Activated T-helper 2 cell treated with anti-CD3 and anti-CD28 coated beads, Interferon-gamma antibody, Interleukin-2, Interleukin-4, amounts not matched to agents 10 μg/mL and 5 μg/mL and 100 μg/mL, durations not matched to agents 14 hours and 24 hours and 36 hours (primary cell): ENCODE measurements around the gene ANKZF1. TPM values are rescaled to one million over a fixed set of nuclear protein-coding genes. Genes with fewer than 3 reads are reported as not detected.
A peak's percentile ranks its signal among the peaks of the same experiment; 100 is the strongest.

Source experiments
- DNase-seq: peaks from one replicate; pipeline ENCODE4 v3.0.0; 2021; ENCODE audit warnings: low spot score
- H3K27ac Mint-ChIP-seq: one replicate; pipeline ENCODE4 v1.8.0; 2021; ENCODE audit warnings: mixed read lengths
- H3K27me3 Mint-ChIP-seq: one replicate; pipeline ENCODE4 v1.8.0; 2021; ENCODE audit warnings: low read depth, mixed read lengths
- H3K36me3 Mint-ChIP-seq: one replicate; pipeline ENCODE4 v1.8.0; 2021; ENCODE audit warnings: low read depth, mixed read lengths
- H3K4me1 Mint-ChIP-seq: one replicate; pipeline ENCODE4 v1.8.0; 2021; ENCODE audit warnings: low read depth, mixed read lengths
- H3K4me3 Mint-ChIP-seq: one replicate; pipeline ENCODE4 v1.8.0; 2021; ENCODE audit warnings: low read depth, mild to moderate bottlenecking, moderate library complexity, mixed read lengths
- H3K9me3 Mint-ChIP-seq: one replicate; pipeline ENCODE4 v1.8.0; 2021; ENCODE audit warnings: mixed read lengths
- intact Hi-C: fragments of 100-400 bp; cut with micrococcal nuclease; formaldehyde crosslinking; loops from one replicate; pipeline ENCODE4 v1.15.1; 2023
- total RNA-seq: library from RNA; stranded (reverse); gene quantifications from 2 replicates; pipeline ENCODE4 v1.2.3, GENCODE V29; 2022

ANKZF1 gene
- total RNA-seq, 1 donor from 2014 or later = 133 TPM

DNA sequence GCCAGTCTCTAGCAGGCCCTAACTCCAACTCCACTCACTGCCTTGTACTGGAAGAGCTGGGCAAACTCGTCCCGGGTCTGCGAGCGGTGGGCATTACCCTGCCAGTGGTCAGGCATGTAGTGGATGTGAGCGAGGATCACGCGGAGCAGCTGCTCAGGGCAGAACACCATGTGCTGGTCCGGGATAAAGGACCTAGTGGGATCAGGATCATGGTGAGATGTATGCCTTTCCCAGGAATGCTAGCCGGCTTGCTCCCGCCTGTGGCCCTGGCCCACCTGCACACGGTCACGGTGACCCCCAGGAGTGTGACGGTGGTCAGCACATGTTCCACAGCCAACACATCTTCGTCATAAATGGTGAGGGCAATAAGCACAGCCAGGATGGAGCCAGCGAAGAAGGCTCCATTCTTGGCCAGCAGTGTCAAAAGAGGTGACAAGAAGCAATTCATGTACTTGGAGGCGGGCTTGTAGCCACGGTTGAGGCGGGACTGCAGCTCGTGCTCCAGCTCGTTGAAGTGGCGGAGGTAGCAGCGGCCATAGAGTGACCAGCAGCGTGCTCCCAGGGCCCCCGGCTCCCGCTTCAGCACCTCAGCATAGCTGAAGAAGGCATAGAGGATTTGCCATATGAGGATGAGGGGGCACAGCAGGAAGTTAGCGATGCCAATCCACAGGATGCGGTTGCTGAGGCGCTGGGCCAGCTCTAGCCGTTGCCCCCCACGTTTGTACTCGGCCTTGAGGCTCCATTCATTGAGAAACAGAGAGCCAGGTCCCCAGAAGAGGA, 5.6 kb upstream of the ANKZF1 start:
- no peak for DNase-seq
- intact Hi-C loops = no loop called here
- Mint-ChIP-seq H3K36me3 (peaks cover 68% of the 10 kb centered on the region), H3K9me3 (no peaks in the 10 kb centered on the region), H3K27ac (no peak overlapping the region), H3K27me3 (no peaks in the 10 kb centered on the region), H3K4me1 (peaks cover 18% of the 10 kb centered on the region), H3K4me3 (no peak overlapping the region)

DNA sequence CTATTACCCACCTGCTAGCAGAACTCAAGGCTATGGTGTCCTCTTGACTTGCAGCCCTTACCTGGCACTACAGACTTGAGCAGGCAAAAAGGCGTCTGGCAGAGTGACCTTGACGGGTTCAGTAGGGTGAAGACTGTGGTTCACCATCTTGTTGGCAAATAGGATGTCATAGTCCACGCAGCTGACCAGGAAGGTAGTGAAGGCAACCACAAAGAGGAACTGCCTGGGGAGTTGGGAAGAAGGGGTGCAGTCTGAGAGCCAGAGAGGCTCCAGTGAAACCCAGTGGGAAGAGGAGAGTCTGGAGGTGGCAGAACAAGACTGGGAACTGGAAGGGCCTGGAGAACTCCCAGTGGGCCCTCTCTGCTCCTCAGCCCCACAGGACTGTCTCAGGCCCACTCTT, 4.3 kb upstream of the ANKZF1 start:
- no peak overlapping the region for H3K27ac Mint-ChIP-seq
- H3K4me3 Mint-ChIP-seq = no peak overlapping the region
- peaks cover 16% of the 10 kb centered on the region for H3K4me1 Mint-ChIP-seq
- DNase-seq = no peak
- H3K9me3 Mint-ChIP-seq = no peaks in the 10 kb centered on the region
- H3K27me3 Mint-ChIP-seq = no peaks in the 10 kb centered on the region
- intact Hi-C loops = no loop called here
- H3K36me3 Mint-ChIP-seq = peaks cover 63% of the 10 kb centered on the region

DNA sequence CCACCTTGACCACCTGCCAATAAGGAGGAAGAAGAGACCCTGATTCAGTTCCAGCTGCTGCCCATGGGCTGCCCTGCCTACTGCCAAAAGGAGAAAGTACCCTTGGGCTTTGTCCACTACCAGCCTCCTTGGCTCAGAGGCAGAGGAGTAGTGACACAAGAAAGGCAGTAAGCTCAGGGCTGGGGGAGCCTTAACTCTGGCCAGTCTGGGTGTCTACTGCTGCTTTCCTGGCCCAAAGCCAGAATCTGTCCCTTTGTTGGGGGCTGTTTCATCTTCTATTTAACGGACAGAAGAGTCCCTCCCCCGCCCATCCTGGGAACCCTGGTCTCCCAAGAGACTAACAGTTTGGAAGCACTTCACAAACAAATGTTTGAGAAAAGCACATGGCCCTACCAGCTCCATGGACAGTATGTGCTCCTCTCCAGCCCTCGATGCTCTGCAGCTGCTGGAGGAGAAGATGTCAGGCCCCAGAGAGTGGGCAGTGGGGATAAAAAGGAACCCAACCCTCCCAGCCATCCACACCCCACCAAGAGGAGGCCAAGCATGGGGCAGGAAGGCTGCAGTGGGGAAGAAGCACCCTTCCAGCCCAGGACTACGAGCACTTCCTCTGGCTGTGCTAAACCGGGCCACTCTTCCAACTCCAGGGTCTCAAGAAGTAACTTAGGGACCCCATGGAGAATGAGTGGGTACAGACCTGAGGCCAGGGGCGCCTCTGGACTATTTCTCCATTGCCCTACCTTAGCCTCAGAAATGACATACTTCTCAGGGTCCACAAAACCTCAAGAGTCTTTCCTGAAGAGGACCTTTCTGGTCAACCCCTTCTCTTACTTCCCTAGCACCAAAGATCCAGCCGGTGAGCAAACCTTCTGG, 1.3 kb upstream of the ANKZF1 start:
- H3K4me3 Mint-ChIP-seq = peak overlapping the region; percentile 83
- peaks cover 63% of the 10 kb centered on the region for H3K36me3 Mint-ChIP-seq
- H3K9me3 Mint-ChIP-seq = no peaks in the 10 kb centered on the region
- intact Hi-C loops = no loop called here
- no peaks in the 10 kb centered on the region for H3K27me3 Mint-ChIP-seq
- peak overlapping the region; percentile 60 for H3K27ac Mint-ChIP-seq
- no peak for DNase-seq
- H3K4me1 Mint-ChIP-seq = peaks cover 31% of the 10 kb centered on the region

DNA sequence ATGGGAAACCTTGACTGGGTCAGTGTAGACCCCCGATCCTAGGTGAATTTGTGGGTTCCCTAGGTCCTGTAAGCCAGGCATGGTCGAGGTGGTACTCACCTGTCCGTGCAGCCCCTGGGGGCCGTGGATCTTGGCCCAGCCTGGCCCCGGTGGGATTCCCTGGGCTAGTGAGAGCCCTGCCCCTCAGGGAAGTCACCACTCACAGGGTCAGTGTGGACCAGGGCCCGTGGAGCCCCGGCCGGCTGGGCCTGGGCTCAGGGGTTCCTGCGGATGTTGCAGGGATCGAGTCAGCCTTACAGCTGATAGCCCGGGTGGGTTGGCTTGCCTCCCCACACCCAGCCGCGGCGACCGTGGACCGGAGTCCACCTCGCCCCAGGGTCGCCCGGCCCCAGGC, 698 bp upstream of the ANKZF1 start:
- Mint-ChIP-seq H3K27me3 (no peaks in the 10 kb centered on the region), H3K4me1 (peaks cover 33% of the 10 kb centered on the region), H3K27ac (peak overlapping the region; percentile 60), H3K4me3 (peak overlapping the region; percentile 83), H3K9me3 (no peaks in the 10 kb centered on the region), H3K36me3 (peaks cover 63% of the 10 kb centered on the region)
- intact Hi-C loops = loop anchor here (1.0 kb wide), 8 partner anchors 10 to 69 kb away; partner anchors contain the start of genes DNAJB2, GLB1L, NHEJ1 and RETREG2
- no peak for DNase-seq

DNA sequence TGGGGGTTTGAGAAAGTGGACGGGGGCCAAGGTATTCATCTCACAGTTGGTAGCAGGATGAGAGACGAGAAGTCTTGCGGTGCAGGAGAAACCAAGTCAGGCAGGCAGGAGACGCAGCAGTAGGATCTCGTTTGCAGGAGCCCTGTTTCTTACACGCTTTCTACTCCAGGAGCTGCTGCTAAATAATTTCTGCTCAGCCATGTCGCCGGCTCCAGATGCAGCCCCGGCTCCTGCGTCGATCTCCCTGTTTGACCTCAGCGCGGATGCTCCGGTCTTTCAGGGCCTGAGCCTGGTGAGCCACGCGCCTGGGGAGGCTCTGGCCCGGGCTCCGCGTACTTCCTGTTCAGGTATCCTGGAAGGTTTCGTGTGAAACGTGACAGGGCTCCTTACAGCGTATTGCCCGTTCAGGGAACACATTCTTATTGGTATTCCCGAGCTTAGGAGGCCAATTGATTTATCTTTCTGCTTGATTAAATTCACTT, 494 bp downstream of the ANKZF1 start:
- H3K36me3 Mint-ChIP-seq = peaks cover 62% of the 10 kb centered on the region
- H3K9me3 Mint-ChIP-seq = no peaks in the 10 kb centered on the region
- intact Hi-C loops = no loop called here
- H3K27ac Mint-ChIP-seq = peak overlapping the region; percentile 99
- peak overlapping the region; percentile 97 for H3K4me3 Mint-ChIP-seq
- H3K4me1 Mint-ChIP-seq = peaks cover 33% of the 10 kb centered on the region
- DNase-seq = no peak
- no peaks in the 10 kb centered on the region for H3K27me3 Mint-ChIP-seq

DNA sequence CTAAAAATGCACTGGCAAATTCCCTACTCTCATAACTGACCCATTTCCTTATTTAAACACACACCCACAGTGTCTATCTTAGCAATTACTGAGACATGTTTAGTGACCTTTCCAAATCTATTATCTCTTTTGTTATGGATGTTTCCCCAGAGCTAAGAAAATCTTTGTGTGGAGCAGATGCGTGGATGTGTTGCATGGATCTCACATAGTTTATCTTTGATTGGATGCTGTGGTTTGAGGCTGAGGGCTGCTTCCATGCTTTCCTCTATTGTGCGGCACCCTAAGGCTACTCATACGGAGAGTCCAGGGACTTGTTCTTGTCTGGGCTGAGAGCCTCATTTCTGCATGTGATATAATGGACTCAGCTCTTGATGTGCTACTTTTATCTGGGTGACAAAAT, 4.7 kb downstream of the ANKZF1 start:
- Mint-ChIP-seq H3K9me3 (no peaks in the 10 kb centered on the region), H3K27ac (no peak overlapping the region), H3K4me1 (peaks cover 19% of the 10 kb centered on the region), H3K27me3 (no peaks in the 10 kb centered on the region), H3K4me3 (no peak overlapping the region), H3K36me3 (peaks cover 79% of the 10 kb centered on the region)
- intact Hi-C loops = no loop called here
- DNase-seq = no peak

DNA sequence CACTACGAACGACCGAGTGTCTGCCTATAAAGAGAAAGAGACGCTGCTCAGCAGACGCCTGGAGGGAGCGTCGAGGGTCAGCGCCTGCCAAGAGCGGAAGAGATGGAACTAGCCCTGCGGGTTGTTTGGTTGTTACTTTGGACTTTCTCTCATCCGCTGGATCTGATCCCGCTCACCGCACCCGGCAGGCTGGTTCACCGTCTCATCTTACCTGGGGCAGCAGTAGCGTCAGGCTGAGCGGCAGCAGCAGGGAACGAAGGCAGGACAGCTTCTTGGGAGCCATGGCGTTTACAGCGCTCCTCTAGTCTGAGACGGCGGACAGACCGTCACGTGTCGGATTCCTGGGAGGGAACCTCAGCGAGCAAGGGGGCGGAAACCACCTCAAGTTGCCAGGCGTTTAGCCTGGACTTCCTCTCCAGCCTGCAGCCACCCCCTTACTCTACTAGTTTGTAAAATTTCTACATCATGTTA, 13.7 kb downstream of the ANKZF1 start:
- peaks cover 31% of the 10 kb centered on the region for H3K4me1 Mint-ChIP-seq
- intact Hi-C loops = no loop called here
- H3K4me3 Mint-ChIP-seq = peak overlapping the region; percentile 33
- H3K27me3 Mint-ChIP-seq = no peaks in the 10 kb centered on the region
- H3K9me3 Mint-ChIP-seq = no peaks in the 10 kb centered on the region
- H3K27ac Mint-ChIP-seq = no peak overlapping the region
- DNase-seq = no peak
- H3K36me3 Mint-ChIP-seq = peaks cover 34% of the 10 kb centered on the region

DNA sequence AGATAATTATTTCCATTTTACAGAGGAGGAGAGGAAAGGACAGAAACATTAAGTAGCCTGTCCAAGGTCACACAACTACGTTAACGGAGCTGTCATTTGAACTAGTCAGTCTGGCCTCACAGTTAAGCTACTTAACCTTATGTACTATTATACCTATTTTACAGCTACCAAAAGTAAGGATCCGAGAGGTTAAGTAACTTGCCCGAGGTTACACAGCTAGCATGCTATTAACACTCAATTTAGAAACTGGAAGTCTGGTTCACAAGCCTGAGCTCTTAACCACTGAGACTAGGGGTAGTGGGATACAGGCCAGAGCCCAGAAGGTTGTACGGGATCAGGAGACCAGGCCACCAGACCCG, 15.2 kb downstream of the ANKZF1 start:
- no peaks in the 10 kb centered on the region for H3K27me3 Mint-ChIP-seq
- peak overlapping the region; percentile 97 for H3K27ac Mint-ChIP-seq
- no peak for DNase-seq
- peaks cover 45% of the 10 kb centered on the region for H3K4me1 Mint-ChIP-seq
- H3K4me3 Mint-ChIP-seq = peak overlapping the region; percentile 96
- intact Hi-C loops = loop anchor here (1.0 kb wide), 3 partner anchors 9 to 67 kb away; partner anchors contain the start of genes ANKZF1, ATG9A, TUBA4A and TUBA4B
- no peaks in the 10 kb centered on the region for H3K9me3 Mint-ChIP-seq
- peaks cover 42% of the 10 kb centered on the region for H3K36me3 Mint-ChIP-seq

DNA sequence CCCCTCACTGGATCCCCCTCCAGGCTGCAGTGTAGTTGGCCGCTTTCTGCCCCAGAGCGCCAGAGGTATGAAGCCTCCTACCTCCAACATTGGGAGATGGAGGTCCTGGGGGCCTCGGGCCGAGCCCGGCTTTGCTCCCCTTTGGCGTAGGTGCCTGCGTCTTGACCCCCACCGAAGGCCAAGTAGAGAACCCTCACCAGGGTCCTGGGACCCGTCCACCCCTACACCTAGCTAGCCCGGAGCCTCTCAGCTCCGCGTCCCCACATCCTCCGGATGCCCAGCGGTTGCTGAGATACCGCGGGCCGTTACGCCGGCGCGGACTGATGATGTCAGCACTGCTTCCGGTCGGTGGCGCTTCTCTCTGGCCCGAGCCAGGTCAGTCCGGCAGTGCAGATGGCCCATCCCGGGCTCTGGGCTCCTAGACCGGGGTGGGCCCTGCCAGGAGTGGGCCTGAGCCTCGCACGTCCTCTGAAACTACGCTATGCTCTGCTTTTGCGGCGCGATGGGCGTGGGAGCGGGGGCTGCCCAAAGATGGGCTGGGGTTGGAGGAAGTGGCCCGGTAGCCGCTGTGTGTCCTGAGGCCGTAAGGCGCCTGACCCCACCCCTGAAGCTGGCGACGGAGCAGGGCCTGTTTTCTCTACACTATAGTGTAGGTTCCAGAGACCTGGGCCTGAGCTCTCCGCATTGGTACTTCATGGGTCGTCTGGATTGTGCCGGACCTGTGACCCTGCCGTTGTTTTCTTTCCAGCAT, 15.7 kb downstream of the ANKZF1 start, which contains the start of the genes GLB1L and STK16:
Gene GLB1L, minus strand, starts transcription at position 297 of the 751 bp plus-strand sequence. CDS start 1,871 bp downstream, outside the sequence.
Gene STK16, plus strand, starts transcription at position 332 of the 751 bp plus-strand sequence. CDS start 521 bp downstream, outside the sequence.
- Mint-ChIP-seq H3K4me3 (peak within 1 kb of the TSS; percentile 96), H3K36me3 (peaks cover 45% of the 10 kb centered on the region), H3K9me3 (no peaks in the 10 kb centered on the region), H3K27ac (peak within 1 kb of the TSS; percentile 97), H3K4me1 (peaks cover 50% of the 10 kb centered on the region), H3K27me3 (no peaks in the 10 kb centered on the region)
- intact Hi-C loops = loop anchor here (1.0 kb wide), 3 partner anchors 8 to 68 kb away; partner anchors contain the start of genes ANKZF1, ATG9A, TUBA4A and TUBA4B
- DNase-seq = peak; percentile 88

DNA sequence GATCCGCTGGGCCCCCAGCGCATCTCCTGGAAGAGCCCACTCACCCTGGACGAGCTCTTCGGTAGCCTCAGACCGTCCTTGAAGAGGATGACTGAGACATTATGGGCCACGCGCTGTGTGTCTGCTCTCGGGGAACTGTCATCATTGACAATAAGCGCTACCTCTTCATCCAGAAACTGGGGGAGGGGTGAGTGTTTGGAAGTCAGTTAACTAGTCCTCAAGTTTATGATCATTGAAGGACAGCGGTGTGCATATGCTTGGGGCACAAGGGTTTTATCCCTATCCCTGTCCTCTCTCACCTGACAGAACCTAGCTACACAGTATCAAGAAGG, 16.3 kb downstream of the ANKZF1 start:
- peak overlapping the region; percentile 96 for H3K4me3 Mint-ChIP-seq
- H3K27me3 Mint-ChIP-seq = no peaks in the 10 kb centered on the region
- H3K4me1 Mint-ChIP-seq = peaks cover 56% of the 10 kb centered on the region

DNA sequence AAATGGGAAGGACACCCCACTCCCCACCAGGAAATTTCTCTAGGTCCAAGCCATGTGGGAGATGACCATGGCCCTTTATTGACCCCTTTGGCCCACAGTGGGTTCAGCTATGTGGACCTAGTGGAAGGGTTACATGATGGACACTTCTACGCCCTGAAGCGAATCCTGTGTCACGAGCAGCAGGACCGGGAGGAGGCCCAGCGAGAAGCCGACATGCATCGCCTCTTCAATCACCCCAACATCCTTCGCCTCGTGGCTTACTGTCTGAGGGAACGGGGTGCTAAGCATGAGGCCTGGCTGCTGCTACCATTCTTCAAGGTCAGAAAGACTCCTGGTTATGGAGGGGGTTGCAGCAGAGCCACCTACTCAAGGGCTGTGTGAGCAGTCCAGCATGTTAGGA, 17.0 kb downstream of the ANKZF1 start:
- peak overlapping the region; percentile 96 for H3K4me3 Mint-ChIP-seq
- intact Hi-C loops = loop anchor here (2.0 kb wide), 1 partner anchor 40 kb away; the partner anchor contains the start of gene ZFAND2B

More for the DNA sequence above, 16.3 kb downstream of the ANKZF1 start:
- peaks cover 50% of the 10 kb centered on the region for H3K36me3 Mint-ChIP-seq
- peak overlapping the region; percentile 97 for H3K27ac Mint-ChIP-seq
- intact Hi-C loops = loop anchor here (1.0 to 2.0 kb wide), 4 partner anchors 7 to 69 kb away; partner anchors contain the start of genes ANKZF1, ATG9A, TUBA4A and TUBA4B
- no peak for DNase-seq
- H3K9me3 Mint-ChIP-seq = no peaks in the 10 kb centered on the region

More for the DNA sequence above, 17.0 kb downstream of the ANKZF1 start:
- DNase-seq = no peak
- H3K27me3 Mint-ChIP-seq = no peaks in the 10 kb centered on the region
- peaks cover 57% of the 10 kb centered on the region for H3K36me3 Mint-ChIP-seq
- H3K9me3 Mint-ChIP-seq = no peaks in the 10 kb centered on the region
- peaks cover 63% of the 10 kb centered on the region for H3K4me1 Mint-ChIP-seq
- peak overlapping the region; percentile 82 for H3K27ac Mint-ChIP-seq
